Measurements from ENCODE around the gene UBAP2L. TPM values are rescaled to one million over a fixed set of nuclear protein-coding genes. Genes with fewer than 3 reads are reported as not detected.

The UBAP2L gene
- total RNA-seq, 4 donors from 2014 or later, result 69.8 to 124 (median 83.0) TPM

- no peak within 1 kb of the TSS for H3K4me3 ChIP-seq
- 100% methylated on average over 1 of the region's 1 CpG for WGBS
- TF ChIP-seq EP300 (IDR thresholded peaks at IDR 0.05), result no peak
- TF ChIP-seq CTCF (IDR thresholded peaks at IDR 0.05), result no peak
- TF ChIP-seq POLR2AphosphoS5 (IDR thresholded peaks at IDR 0.05), result no peak
- H3K4me1 ChIP-seq, result no peaks in the 10 kb centered on the region
- H3K36me3 ChIP-seq, result peaks cover 58% of the 10 kb centered on the region
- H3K27ac ChIP-seq, result no peak within 1 kb of the TSS
- no peaks in the 10 kb centered on the region for H3K27me3 ChIP-seq
- DNase-seq (ENCODE audit: low spot score in 2 of 2), result no peak
- H3K9me3 ChIP-seq, result no peaks in the 10 kb centered on the region
These were observed 14.6 kb upstream of the UBAP2L start, which contains the start of gene CFAP141 for GRCh38 chr1:154206196-154206595. Gene CFAP141, minus strand, starts transcription at chr1:154206333. Its CDS starts 26 bp downstream, at chr1:154206307.

GRCh38 chr1:154207262-154207661, 13.5 kb upstream of the UBAP2L start:
- peaks cover 68% of the 10 kb centered on the region for H3K36me3 ChIP-seq
- H3K27me3 ChIP-seq, result no peaks in the 10 kb centered on the region
- TF ChIP-seq EP300 (IDR thresholded peaks at IDR 0.05) (no peak), POLR2A (IDR thresholded peaks at IDR 0.05) (no peak), CTCF (IDR thresholded peaks at IDR 0.05) (no peak), POLR2AphosphoS5 (IDR thresholded peaks at IDR 0.05) (no peak)
- no peak overlapping the region for H3K4me3 ChIP-seq
- H3K27ac ChIP-seq, result no peak overlapping the region
- DNase-seq (ENCODE audit: low spot score in 2 of 2), result no peak
- WGBS, result 79% methylated on average over 9 of the region's 9 CpGs
- no peaks in the 10 kb centered on the region for H3K9me3 ChIP-seq
- no peaks in the 10 kb centered on the region for H3K4me1 ChIP-seq

GRCh38 chr1:154208677-154209388, 11.9 kb upstream of the UBAP2L start:
- Histone ChIP-seq H3K36me3 (peaks cover 84% of the 10 kb centered on the region), H3K4me3 (no peak overlapping the region), H3K27ac (no peak overlapping the region), H3K4me1 (no peaks in the 10 kb centered on the region), H3K27me3 (no peaks in the 10 kb centered on the region), H3K9me3 (no peaks in the 10 kb centered on the region)
- TF ChIP-seq POLR2AphosphoS5 (IDR thresholded peaks at IDR 0.05) (no peak), CTCF (IDR thresholded peaks at IDR 0.05) (no peak), EP300 (IDR thresholded peaks at IDR 0.05) (no peak), POLR2A (IDR thresholded peaks at IDR 0.05) (no peak)
- WGBS, result 87% methylated on average over 5 of the region's 5 CpGs
- DNase-seq (ENCODE audit: low spot score in 2 of 2), result no peak

- Histone ChIP-seq H3K27ac (no peak overlapping the region), H3K36me3 (peaks cover 80% of the 10 kb centered on the region), H3K4me1 (peaks cover 3% of the 10 kb centered on the region), H3K9me3 (no peaks in the 10 kb centered on the region), H3K4me3 (no peak overlapping the region), H3K27me3 (no peaks in the 10 kb centered on the region)
- no peak for TF ChIP-seq CTCF (IDR thresholded peaks at IDR 0.05)
- TF ChIP-seq POLR2A (IDR thresholded peaks at IDR 0.05), result no peak
- no peak for TF ChIP-seq POLR2AphosphoS5 (IDR thresholded peaks at IDR 0.05)
- TF ChIP-seq EP300 (IDR thresholded peaks at IDR 0.05), result no peak
- DNase-seq (ENCODE audit: low spot score in 2 of 2), result no peak
- WGBS, result 97% methylated on average over 10 of the region's 10 CpGs
These were observed 8.7 kb upstream of the UBAP2L start for GRCh38 chr1:154212083-154212482.

GRCh38 chr1:154213274-154213673, 7.5 kb upstream of the UBAP2L start:
- H3K9me3 ChIP-seq, result no peaks in the 10 kb centered on the region
- H3K36me3 ChIP-seq, result peaks cover 76% of the 10 kb centered on the region
- DNase-seq (ENCODE audit: low spot score in 2 of 2), result no peak
- no peak overlapping the region for H3K4me3 ChIP-seq
- no peaks in the 10 kb centered on the region for H3K27me3 ChIP-seq
- TF ChIP-seq EP300 (IDR thresholded peaks at IDR 0.05) (no peak), CTCF (IDR thresholded peaks at IDR 0.05) (no peak), POLR2A (IDR thresholded peaks at IDR 0.05) (no peak), POLR2AphosphoS5 (IDR thresholded peaks at IDR 0.05) (no peak)
- H3K27ac ChIP-seq, result no peak overlapping the region
- H3K4me1 ChIP-seq, result peaks cover 9% of the 10 kb centered on the region
- 88% methylated on average over 1 of the region's 1 CpG for WGBS
